K562 (cell line): ENCODE results near the gene PNPO. TPM values are rescaled to one million over a fixed set of nuclear protein-coding genes. Genes with fewer than 3 reads are reported as not detected.

Experiments
- CGGBP1 ChIP-seq: fragments of 250-450 bp; sonication (Bioruptor Pico); IDR thresholded peaks from 2 replicates; pipeline ENCODE4 v1.9.0; 2021; ENCODE audit warnings: mild to moderate bottlenecking
- DPF2 ChIP-seq: fragments of 450-650 bp; IDR thresholded peaks from 2 replicates; pipeline ENCODE4 v1.6.1; 2016
- FIP1L1 ChIP-seq: fragments of 200-400 bp; formaldehyde crosslinking; IDR thresholded peaks from 2 replicates; pipeline ENCODE4 v1.6.1; 2018; ENCODE audit warnings: mild to moderate bottlenecking, low read depth, low read length; ENCODE audit not compliant: poor library complexity, severe bottlenecking
- GABPB2 ChIP-seq: fragments of 250-450 bp; sonication (Bioruptor Pico); conservative IDR thresholded peaks from 2 replicates; pipeline ENCODE4 v1.5.1; 2021; ENCODE audit warnings: mild to moderate bottlenecking
- KDM4B ChIP-seq, 2 experiments: fragments of 450-650 bp in 1 of 2; sonication (generic) in 1 of 2; IDR thresholded peaks; 2 replicates each; pipeline ENCODE4 v1.6.1; 2016 to 2017; ENCODE audit warnings: borderline replicate concordance in 2 of 2, antibody characterized with exemption in 1 of 2, low read depth in 1 of 2, mild to moderate bottlenecking in 1 of 2
- MTA3 ChIP-seq: fragments of 450-650 bp; formaldehyde crosslinking; IDR thresholded peaks from 2 replicates; pipeline ENCODE4 v1.6.1; 2017; ENCODE audit warnings: mild to moderate bottlenecking, borderline replicate concordance
- PCBP1 ChIP-seq: fragments of 200-400 bp; formaldehyde crosslinking; IDR thresholded peaks from 2 replicates; pipeline ENCODE4 v1.6.1; 2018; ENCODE audit warnings: mild to moderate bottlenecking, low read depth, low read length; ENCODE audit not compliant: poor library complexity, severe bottlenecking
- PRDM10 ChIP-seq: fragments of 450-650 bp; IDR thresholded peaks from 2 replicates; pipeline ENCODE4 v1.6.1; 2018; ENCODE audit not compliant: partially characterized antibody
- SAFB2 ChIP-seq: fragments of 200-400 bp; formaldehyde crosslinking; IDR thresholded peaks from 2 replicates; pipeline ENCODE4 v1.6.1; 2018; ENCODE audit warnings: borderline replicate concordance, low read length, low read depth, moderate library complexity; ENCODE audit not compliant: severe bottlenecking
- ZBTB7A ChIP-seq: IDR thresholded peaks from 2 replicates; pipeline ENCODE4 v1.6.1; 2011; ENCODE audit warnings: low read depth, mild to moderate bottlenecking, low read length, moderate library complexity, borderline replicate concordance; ENCODE audit not compliant: control insufficient read depth
- ZC3H8 ChIP-seq: fragments of 450-650 bp; IDR thresholded peaks from 2 replicates; pipeline ENCODE4 v1.6.1; 2017
- ZFP36 ChIP-seq: fragments of 150-350 bp; IDR thresholded peaks from 2 replicates; pipeline ENCODE4 v1.6.1; 2018; ENCODE audit warnings: low read length, low read depth; ENCODE audit not compliant: partially characterized antibody
- ZNF551 ChIP-seq: fragments of 250-450 bp; sonication (Bioruptor Pico); IDR thresholded peaks from 2 replicates; pipeline ENCODE4 v1.5.0; 2021; ENCODE audit warnings: mild to moderate bottlenecking, moderate library complexity
- polyA plus RNA-seq, 8 experiments: library from polyadenylated mRNA; depleted of rRNA in 4 of 8; stranded (reverse) in 5 of 8; unstranded in 3 of 8; fragments of >200 nt; fragmentation: Nextera tagmentation in 2 of 8; fragmentation: Illumina TruSeq in 1 of 8; extraction: Ambion mirVana in 2 of 8; extraction: Trizol in 1 of 8; gene quantifications; 2 replicates each; pipeline versions ENCODE4 v1.2.1 to v1.2.3, GENCODE V29; 2011 to 2014; ENCODE audit warnings: inconsistent platforms in 1 of 8, missing spikeins in 1 of 8
- total RNA-seq, 7 experiments: library from RNA; depleted of rRNA in 6 of 7; stranded (reverse); fragments of >200 nt in 6 of 7; fragmentation: Illumina TruSeq in 2 of 7; extraction: Trizol in 2 of 7; gene quantifications; 2 replicates each; pipeline versions ENCODE4 v1.2.1 to v1.2.3, GENCODE V29; 2011 to 2021; ENCODE audit warnings: low replicate concordance in 1 of 7
- TF ChIP-seq, protein P1 (sequence below): fragments of 250-450 bp; sonication (Bioruptor Pico); IDR thresholded peaks from 2 replicates; pipeline ENCODE4 v1.5.0; 2020; ENCODE audit warnings: mild to moderate bottlenecking, borderline replicate concordance
- TF ChIP-seq, protein P2 (sequence below): fragments of 200-800 bp; sonication (Bioruptor generic); IDR thresholded peaks from 2 replicates; pipeline ENCODE4 v1.6.1; 2017; ENCODE audit warnings: missing genetic modification characterization, missing compliant biosample characterization
- TF ChIP-seq, protein P3 (sequence below): fragments of 250-450 bp; sonication (Bioruptor Pico); IDR thresholded peaks from 2 replicates; pipeline ENCODE4 v1.5.0; 2021; ENCODE audit warnings: mild to moderate bottlenecking, moderate library complexity

The PNPO gene
- total and polyA plus RNA-seq, 9 of the 15 experiments (the other 6 are each of a cell fraction or from before 2014, with no cell fraction given), result 16.6 to 39.0 (median 27.4) TPM

GRCh38 chr17:47982091-47982617 is 40.8 kb downstream of the PNPO start (continued):
- TF ChIP-seq, protein P1, sequence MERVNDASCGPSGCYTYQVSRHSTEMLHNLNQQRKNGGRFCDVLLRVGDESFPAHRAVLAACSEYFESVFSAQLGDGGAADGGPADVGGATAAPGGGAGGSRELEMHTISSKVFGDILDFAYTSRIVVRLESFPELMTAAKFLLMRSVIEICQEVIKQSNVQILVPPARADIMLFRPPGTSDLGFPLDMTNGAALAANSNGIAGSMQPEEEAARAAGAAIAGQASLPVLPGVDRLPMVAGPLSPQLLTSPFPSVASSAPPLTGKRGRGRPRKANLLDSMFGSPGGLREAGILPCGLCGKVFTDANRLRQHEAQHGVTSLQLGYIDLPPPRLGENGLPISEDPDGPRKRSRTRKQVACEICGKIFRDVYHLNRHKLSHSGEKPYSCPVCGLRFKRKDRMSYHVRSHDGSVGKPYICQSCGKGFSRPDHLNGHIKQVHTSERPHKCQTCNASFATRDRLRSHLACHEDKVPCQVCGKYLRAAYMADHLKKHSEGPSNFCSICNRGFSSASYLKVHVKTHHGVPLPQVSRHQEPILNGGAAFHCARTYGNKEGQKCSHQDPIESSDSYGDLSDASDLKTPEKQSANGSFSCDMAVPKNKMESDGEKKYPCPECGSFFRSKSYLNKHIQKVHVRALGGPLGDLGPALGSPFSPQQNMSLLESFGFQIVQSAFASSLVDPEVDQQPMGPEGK (CRISPR knock-in tag), result peak; percentile 90; the same call in 1 of the 2 replicates
- TF ChIP-seq ZBTB7A, result peak; percentile 67; the same call in 1 of the 2 replicates
- no peak for TF ChIP-seq ZNF551 (CRISPR knock-in tag)
- TF ChIP-seq PCBP1, result no peak
- TF ChIP-seq SAFB2, result no peak
- TF ChIP-seq MTA3, result 0 out of 2 replicates have a peak, but pooled peaks have one; percentile 20
- TF ChIP-seq FIP1L1, result no peak
- TF ChIP-seq GABPB2 (CRISPR knock-in tag), result no peak
- TF ChIP-seq, protein P2, sequence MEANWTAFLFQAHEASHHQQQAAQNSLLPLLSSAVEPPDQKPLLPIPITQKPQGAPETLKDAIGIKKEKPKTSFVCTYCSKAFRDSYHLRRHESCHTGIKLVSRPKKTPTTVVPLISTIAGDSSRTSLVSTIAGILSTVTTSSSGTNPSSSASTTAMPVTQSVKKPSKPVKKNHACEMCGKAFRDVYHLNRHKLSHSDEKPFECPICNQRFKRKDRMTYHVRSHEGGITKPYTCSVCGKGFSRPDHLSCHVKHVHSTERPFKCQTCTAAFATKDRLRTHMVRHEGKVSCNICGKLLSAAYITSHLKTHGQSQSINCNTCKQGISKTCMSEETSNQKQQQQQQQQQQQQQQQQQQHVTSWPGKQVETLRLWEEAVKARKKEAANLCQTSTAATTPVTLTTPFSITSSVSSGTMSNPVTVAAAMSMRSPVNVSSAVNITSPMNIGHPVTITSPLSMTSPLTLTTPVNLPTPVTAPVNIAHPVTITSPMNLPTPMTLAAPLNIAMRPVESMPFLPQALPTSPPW (CRISPR knock-in tag), result peak; percentile 95
- peak; percentile 82 for TF ChIP-seq DPF2
- no peak for TF ChIP-seq ZC3H8
- TF ChIP-seq PRDM10, result peak; percentile 50
- no peak for TF ChIP-seq CGGBP1
- TF ChIP-seq ZFP36, result peak; percentile 52
- TF ChIP-seq KDM4B (IDR thresholded peaks at IDR 0.05; ENCODE audit: borderline replicate concordance in 2 of 2, low read depth in 1 of 2), result peak in 1 of 2 experiments; percentile 100; a peak in 2 of 4 replicates
- TF ChIP-seq, protein P3, sequence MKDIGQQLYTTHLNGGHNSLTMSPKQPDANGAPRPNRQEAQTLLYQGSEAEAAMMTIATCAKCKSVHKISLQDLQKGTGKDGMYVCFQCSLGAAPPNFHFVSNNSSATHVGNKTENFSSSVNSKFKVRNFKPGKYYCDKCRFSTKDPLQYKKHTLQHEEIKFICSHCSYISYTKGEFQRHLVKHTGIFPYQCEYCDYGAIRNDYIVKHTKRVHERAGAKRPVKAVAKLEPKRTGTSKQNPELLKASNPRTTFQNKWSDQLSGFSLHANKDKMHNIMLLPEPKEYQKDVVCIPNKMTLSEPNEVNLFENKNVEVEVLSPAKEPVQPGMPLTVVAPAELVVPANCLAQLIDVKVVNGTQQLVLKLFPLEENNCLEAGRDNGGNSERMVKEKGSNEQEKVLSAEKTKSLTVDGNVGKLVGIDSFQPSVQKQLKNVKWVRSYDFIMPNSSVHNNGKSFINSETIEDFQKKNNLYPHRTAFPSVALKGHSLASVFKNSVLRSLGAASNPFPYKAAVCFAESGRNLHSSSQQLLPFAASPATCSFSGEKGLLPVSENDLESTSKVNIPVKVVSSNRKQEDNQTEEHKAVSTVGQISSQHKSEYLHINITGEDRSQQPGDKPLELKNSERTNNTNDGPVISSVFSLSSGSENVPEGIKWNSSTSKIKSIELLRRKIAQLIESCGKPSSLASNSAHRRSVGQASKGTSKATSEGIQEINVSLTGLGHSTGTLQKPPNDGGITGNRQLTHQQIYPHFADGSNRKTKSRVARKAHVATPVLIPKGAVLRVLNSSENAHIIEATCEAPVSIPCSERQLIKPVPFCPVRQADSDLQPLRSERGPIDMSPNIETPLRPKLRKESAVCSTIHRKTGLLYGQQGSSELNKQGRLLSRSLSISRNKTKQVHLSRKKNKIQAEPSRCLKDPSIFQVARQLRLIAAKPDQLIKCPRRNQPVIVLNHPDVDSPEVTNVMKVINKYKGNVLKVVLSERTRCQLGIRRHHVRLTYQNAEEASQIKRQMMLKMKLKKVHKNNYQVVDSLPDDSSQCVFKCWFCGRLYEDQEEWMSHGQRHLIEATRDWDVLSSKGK (CRISPR knock-in tag), result no peak
